GM06990 (cell line): ENCODE results near the gene KRTAP5-3.

ENCODE experiments used
- DNase-seq: peaks from one replicate; pipeline ENCODE4 v3.0.0-alpha.2; 2011; ENCODE audit not compliant: insufficient read length; ENCODE audit errors: extremely low read depth
- H3K27me3 ChIP-seq: replicated peaks from 2 replicates; pipeline ENCODE4 v1.6.0; 2011; ENCODE audit warnings: low read length; ENCODE audit not compliant: control insufficient read depth, insufficient read depth
- H3K36me3 ChIP-seq: 2 replicates; pipeline ENCODE4 v1.5.1; 2011; ENCODE audit warnings: low read length; ENCODE audit not compliant: control insufficient read depth, insufficient read depth
- H3K4me3 ChIP-seq: replicated peaks from 2 replicates; pipeline ENCODE4 v1.5.1; 2011; ENCODE audit warnings: low read depth, mild to moderate bottlenecking, control low read depth, low read length
- CTCF ChIP-seq: IDR thresholded peaks from 2 replicates; pipeline ENCODE4 v1.5.1; 2011; ENCODE audit warnings: low read length, control low read depth, mild to moderate bottlenecking, inconsistent platforms; ENCODE audit not compliant: insufficient read depth, poor library complexity, severe bottlenecking

Gene KRTAP5-3

GRCh38 chr11:1608363-1608762 lies at the start of gene KRTAP5-3:
TSS of gene KRTAP5-3 (minus strand) at chr11:1608463. CDS start at chr11:1608385, 78 bp downstream.
- H3K4me3 ChIP-seq, result no peak within 1 kb of the TSS
- H3K27me3 ChIP-seq, result peaks cover under 1% of the 10 kb centered on the region
- no peak for DNase-seq
- TF ChIP-seq CTCF, result no peak
- no peaks in the 10 kb centered on the region for H3K36me3 ChIP-seq

- H3K27me3 ChIP-seq, result peaks cover 3% of the 10 kb centered on the region
Observed at GRCh38 chr11:1656670-1657069, 48.4 kb upstream of the KRTAP5-3 start.

GRCh38 chr11:1656061-1656441 lies 47.8 kb upstream of the KRTAP5-3 start:
- no peak for DNase-seq
- Histone ChIP-seq H3K4me3 (no peak overlapping the region), H3K36me3 (no peaks in the 10 kb centered on the region), H3K27me3 (peaks cover 3% of the 10 kb centered on the region)
- TF ChIP-seq CTCF, result no peak

More at GRCh38 chr11:1656670-1657069, 48.4 kb upstream of the KRTAP5-3 start:
- H3K4me3 ChIP-seq, result no peak overlapping the region
- DNase-seq, result no peak
- no peaks in the 10 kb centered on the region for H3K36me3 ChIP-seq
- TF ChIP-seq CTCF, result no peak

- H3K36me3 ChIP-seq, result no peaks in the 10 kb centered on the region
- peaks cover 3% of the 10 kb centered on the region for H3K27me3 ChIP-seq
- TF ChIP-seq CTCF, result no peak
- DNase-seq, result no peak
- no peak overlapping the region for H3K4me3 ChIP-seq
Observed at GRCh38 chr11:1655168-1656060, 47.2 kb upstream of the KRTAP5-3 start.

GRCh38 chr11:1654388-1655167 lies 46.3 kb upstream of the KRTAP5-3 start:
- no peaks in the 10 kb centered on the region for H3K36me3 ChIP-seq
- no peak for DNase-seq
- no peak overlapping the region for H3K4me3 ChIP-seq
- H3K27me3 ChIP-seq, result peaks cover 2% of the 10 kb centered on the region
- no peak for TF ChIP-seq CTCF
